Measurements from ENCODE around the gene POLR2J. TPM values are rescaled to one million over a fixed set of nuclear protein-coding genes. Genes with fewer than 3 reads are reported as not detected.

POLR2J gene
- total RNA-seq: 24.0 and 47.8 TPM in 2 replicates

GRCh38 chr7:102478314-102479208 lies at the start of gene POLR2J:
TSS of gene POLR2J (minus strand) at chr7:102478922. CDS start at chr7:102478860, 62 bp downstream.

GRCh38 chr7:102517550-102518147 lies 38.9 kb upstream of the POLR2J start, which contains the start of gene RASA4B:
TSS of gene RASA4B (minus strand) at chr7:102517777. CDS start at chr7:102517710, 67 bp downstream.

GRCh38 chr7:102464577-102465280 lies 14.0 kb downstream of the POLR2J start, which contains the start of the genes ALKBH4 and LRWD1:
TSS of gene ALKBH4 (minus strand) at chr7:102464863. CDS start at chr7:102464836, 27 bp downstream.
TSS of gene LRWD1 (plus strand) at chr7:102464984. CDS start at chr7:102465081, 97 bp downstream.

GRCh38 chr7:102433219-102434038 lies 45.3 kb downstream of the POLR2J start, which contains the start of gene ORAI2:
TSS of gene ORAI2 (plus strand) at chr7:102433575. CDS start at chr7:102438957, 5,382 bp downstream.

Other genes with a start within 250 kb of the POLR2J start
- gene SH2B2, start 192.1 kb downstream of the POLR2J start, total RNA-seq: 2.7 and 3.8 TPM in 2 replicates
- not detected in 2 replicates for gene SPDYE6, start 122.5 kb downstream of the POLR2J start, total RNA-seq
- 11.2 and 14.8 TPM in 2 replicates for gene PRKRIP1, start 82.6 kb downstream of the POLR2J start, total RNA-seq
- 28.3 and 34.1 TPM in 2 replicates for gene ORAI2, start 45.3 kb downstream of the POLR2J start, total RNA-seq
- 22.4 and 28.2 TPM in 2 replicates for gene ALKBH4, start 14.1 kb downstream of the POLR2J start, total RNA-seq
- gene LRWD1, start 13.9 kb downstream of the POLR2J start, total RNA-seq: 5.6 and 7.5 TPM in 2 replicates
- 1.8 and 10.6 TPM in 2 replicates for gene RASA4B, start 38.9 kb upstream of the POLR2J start, total RNA-seq
- 0.09 and 0.35 TPM in 2 replicates for gene UPK3BL2, start 64.8 kb upstream of the POLR2J start, total RNA-seq
- gene SPDYE2, start 72.3 kb upstream of the POLR2J start, total RNA-seq: not detected in 2 replicates
- 4.1 and 13.4 TPM in 2 replicates for gene POLR2J3, start 93.7 kb upstream of the POLR2J start, total RNA-seq
- 6.0 and 9.3 TPM in 2 replicates for gene RASA4, start 137.8 kb upstream of the POLR2J start, total RNA-seq
- 20.4 and 22.5 TPM in 2 replicates for gene UPK3BL1, start 163.9 kb upstream of the POLR2J start, total RNA-seq
- gene SPDYE2B, start 171.4 kb upstream of the POLR2J start, total RNA-seq: not detected in 2 replicates
- gene POLR2J2, start 192.7 kb upstream of the POLR2J start, total RNA-seq: 0.23 TPM in 1 of 2 replicates, not detected in the other

All from pericardium fibroblast (primary cell).